GM10847 (cell line): ENCODE results near the gene HYKK.

Experiments
- POLR2A ChIP-seq: IDR thresholded peaks from 2 replicates; pipeline ENCODE4 v1.6.1; 2011; ENCODE audit not compliant: insufficient read length; ENCODE audit errors: extremely low read depth

Gene HYKK, protein sequence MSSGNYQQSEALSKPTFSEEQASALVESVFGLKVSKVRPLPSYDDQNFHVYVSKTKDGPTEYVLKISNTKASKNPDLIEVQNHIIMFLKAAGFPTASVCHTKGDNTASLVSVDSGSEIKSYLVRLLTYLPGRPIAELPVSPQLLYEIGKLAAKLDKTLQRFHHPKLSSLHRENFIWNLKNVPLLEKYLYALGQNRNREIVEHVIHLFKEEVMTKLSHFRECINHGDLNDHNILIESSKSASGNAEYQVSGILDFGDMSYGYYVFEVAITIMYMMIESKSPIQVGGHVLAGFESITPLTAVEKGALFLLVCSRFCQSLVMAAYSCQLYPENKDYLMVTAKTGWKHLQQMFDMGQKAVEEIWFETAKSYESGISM

GRCh38 chr15:78506971-78507830 is at the start of gene HYKK:
Gene HYKK (plus strand): TSS chr15:78507577. CDS start chr15:78513089, 5,512 bp downstream.
- no peak for TF ChIP-seq POLR2A

DNA sequence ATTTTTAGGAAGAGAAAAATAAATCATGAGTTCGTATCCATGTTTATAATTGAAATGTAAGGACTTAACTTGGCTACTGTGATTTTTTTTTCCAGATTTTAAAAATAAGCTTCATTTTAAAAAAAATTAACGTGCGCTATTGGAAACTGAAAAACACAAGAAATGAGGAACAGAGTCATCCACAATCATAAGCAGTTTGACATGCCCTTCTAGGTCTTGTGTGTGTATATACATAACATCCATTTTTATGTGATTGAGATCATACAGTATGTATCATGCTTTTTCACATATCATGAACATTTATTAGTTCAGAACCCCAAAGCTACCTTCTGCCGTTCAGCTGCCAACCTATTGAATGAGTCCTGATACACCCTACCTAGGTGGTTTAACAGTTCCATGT is 46.6 kb upstream of the HYKK start:
- no peak for TF ChIP-seq POLR2A

GRCh38 chr15:78461171-78461888 is 46.0 kb upstream of the HYKK start:
- no peak for TF ChIP-seq POLR2A

GRCh38 chr15:78469031-78469430 is 38.3 kb upstream of the HYKK start:
- no peak for TF ChIP-seq POLR2A

DNA sequence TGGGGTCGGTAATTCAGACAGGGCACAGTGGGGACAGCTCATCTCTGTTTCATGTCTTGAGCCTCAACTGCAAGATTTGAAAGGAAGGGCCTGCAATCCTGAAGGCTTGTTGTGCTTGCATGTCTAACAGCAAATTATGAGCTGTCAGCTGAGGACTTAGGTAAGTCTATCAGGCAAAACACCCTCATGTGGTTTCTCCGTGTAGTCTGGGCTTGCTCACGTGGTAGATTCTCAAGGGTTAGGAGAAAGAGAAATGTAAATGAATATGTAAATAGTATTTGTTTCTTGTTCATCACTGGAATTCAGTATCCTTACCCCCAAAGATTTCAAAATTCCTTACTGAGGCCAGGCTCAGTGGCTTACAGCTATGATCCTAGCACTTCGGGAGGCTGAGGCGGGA is 30.1 kb upstream of the HYKK start:
- TF ChIP-seq POLR2A: no peak

DNA sequence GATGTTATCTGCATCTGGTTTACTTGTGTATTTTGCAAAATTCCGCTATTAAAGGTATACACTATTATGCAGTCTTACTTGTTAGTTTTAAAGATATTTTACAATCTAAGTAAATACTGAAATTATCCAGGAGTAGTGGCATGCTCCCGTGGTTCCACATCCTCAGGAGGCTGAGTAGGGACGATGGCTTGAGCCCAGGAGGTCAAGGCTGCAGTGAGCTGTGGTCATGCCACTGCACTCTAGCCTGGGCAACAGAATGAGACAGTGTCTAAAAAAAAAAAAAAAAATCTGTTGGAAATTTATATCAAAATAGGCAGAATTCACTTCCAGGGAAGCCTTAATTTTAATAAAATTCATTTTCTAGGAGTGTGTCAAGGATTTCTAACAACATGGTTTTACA is 27.7 kb upstream of the HYKK start:
- TF ChIP-seq POLR2A: no peak

- TF ChIP-seq POLR2A: no peak
Observed at GRCh38 chr15:78481917-78482316, 25.5 kb upstream of the HYKK start.

GRCh38 chr15:78492872-78493271 is 14.5 kb upstream of the HYKK start:
- no peak for TF ChIP-seq POLR2A

- TF ChIP-seq POLR2A: no peak
Observed at GRCh38 chr15:78501857-78502256, 5.5 kb upstream of the HYKK start.

DNA sequence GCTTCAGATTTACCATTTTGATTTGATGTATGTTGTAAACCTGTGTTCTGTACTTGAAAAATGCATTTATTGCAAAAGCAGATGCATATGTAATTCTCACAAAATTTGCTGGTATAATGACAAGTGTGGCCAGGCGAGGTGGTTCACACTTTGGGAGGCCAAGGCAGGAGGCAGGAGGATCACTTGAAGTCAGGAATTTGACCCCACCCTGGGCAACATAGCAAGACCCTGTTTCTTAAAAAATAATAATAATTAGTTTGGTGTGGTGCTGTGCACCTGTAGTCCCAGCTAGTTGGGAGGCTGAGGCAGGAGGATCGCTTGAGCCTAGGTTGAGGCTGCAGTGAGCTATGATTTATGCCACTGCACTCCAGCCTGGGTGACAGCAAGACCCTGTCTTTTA is 4.7 kb upstream of the HYKK start:
- no peak for TF ChIP-seq POLR2A

DNA sequence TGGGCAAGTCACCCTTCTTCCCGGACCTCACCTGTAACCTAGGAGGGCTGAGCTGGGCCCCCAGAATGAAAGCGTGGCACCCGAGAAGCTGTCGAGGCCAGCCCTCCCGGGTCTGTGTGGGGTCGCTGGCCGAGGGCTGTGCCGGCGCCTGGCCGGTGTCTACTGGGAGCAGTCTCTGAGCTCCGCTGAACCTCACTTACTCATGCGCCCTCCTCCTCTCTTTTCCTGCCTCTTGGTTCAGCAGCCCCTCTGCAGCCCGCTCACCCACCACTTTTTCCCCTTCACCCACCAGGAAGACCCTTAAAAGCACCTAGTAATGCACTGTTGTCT is 419 bp downstream of the HYKK start:
- TF ChIP-seq POLR2A: no peak

DNA sequence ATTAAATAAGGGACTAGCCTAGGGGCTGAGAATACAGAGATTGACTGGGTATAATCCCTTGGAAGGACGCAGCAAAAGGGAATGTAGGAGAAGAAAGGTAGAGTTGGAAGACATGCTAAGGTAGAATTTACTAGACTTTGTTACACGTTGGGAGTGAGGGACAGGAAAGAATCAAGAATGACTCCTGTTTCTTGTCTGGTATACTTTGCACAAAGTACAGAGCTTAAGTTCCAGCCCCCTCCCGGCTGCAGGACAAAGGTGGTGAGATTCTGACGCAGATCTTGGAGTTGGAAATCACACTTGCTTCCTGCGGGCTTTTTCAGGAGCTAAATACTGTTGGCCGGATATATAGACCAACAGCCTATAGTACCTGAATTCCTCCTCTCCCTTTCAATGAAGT is 895 bp downstream of the HYKK start:
- TF ChIP-seq POLR2A: no peak

DNA sequence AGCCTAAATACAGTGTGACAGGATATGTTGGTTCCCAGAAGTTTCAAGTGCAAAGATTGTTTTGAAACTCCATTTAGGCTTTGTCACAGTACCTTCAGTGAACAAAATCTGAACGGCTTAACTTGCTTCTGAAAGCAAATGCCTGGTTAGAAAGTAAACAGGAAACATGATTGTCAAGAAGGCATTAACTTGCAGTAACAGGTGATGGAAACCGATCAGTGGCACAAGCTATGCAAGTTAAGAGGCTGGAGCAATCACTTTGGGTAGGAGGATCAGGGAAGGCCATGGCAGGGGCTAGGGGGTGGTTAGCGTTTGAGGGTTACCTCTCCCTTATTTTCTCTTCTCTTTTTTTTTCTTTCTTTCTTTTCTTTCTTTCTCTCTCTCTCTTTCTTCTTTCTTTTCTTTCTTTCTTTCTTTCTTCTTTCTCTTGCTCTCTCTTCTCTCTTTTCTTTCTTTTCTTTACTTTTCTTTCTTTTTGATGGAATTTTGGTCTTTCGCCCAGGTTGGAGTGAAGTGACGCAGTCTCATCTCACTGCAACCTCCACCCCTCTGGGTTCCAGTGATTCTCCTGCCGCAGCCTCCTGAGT is 2.4 kb downstream of the HYKK start:
- TF ChIP-seq POLR2A: no peak

- TF ChIP-seq POLR2A: no peak
Observed at GRCh38 chr15:78524230-78524629, 16.9 kb downstream of the HYKK start.

GRCh38 chr15:78527325-78527724 is 19.9 kb downstream of the HYKK start:
- TF ChIP-seq POLR2A: no peak
